ENCODE results near the gene CPNE5.

CPNE5 gene

DNA sequence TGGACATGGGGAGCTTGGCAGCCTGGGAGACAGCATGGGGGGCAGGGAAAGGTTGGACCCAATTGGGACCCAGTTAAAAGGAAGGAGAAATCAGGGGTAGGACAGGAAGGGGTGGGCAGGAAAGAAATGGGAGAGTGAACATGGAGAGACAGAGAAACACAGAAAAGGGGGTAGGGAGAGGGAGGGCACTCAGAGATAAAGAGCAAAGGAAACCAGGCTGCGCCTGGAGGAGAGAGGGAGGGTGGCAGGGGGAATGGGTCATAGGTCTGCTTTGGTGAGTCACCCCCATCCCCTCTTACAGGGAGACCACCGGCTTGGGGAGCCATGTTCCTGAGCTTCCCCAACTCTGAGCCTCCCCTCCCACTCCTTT is 95.0 kb downstream of the CPNE5 start:
- no peak overlapping the region for H3K27ac ChIP-seq
- H3K9me3 ChIP-seq: peaks cover 0 to 7% (median 4%) of the 10 kb centered on the region in 3 donors
- peaks cover 0 to 2% of the 10 kb centered on the region in 2 donors for H3K27me3 ChIP-seq
- no peak for DNase-seq
- TF ChIP-seq, protein P1, sequence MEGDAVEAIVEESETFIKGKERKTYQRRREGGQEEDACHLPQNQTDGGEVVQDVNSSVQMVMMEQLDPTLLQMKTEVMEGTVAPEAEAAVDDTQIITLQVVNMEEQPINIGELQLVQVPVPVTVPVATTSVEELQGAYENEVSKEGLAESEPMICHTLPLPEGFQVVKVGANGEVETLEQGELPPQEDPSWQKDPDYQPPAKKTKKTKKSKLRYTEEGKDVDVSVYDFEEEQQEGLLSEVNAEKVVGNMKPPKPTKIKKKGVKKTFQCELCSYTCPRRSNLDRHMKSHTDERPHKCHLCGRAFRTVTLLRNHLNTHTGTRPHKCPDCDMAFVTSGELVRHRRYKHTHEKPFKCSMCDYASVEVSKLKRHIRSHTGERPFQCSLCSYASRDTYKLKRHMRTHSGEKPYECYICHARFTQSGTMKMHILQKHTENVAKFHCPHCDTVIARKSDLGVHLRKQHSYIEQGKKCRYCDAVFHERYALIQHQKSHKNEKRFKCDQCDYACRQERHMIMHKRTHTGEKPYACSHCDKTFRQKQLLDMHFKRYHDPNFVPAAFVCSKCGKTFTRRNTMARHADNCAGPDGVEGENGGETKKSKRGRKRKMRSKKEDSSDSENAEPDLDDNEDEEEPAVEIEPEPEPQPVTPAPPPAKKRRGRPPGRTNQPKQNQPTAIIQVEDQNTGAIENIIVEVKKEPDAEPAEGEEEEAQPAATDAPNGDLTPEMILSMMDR (IDR thresholded peaks at IDR 0.05): no peak
- H3K4me3 ChIP-seq: no peak overlapping the region
- intact Hi-C loops (cut with DNase I; ENCODE audit: low total_unique reads): loop anchor here (10.0 kb wide), 1 partner anchor 329 kb away; no protein-coding TSS in a partner anchor
- no peaks in the 10 kb centered on the region for H3K4me1 ChIP-seq
- no peaks in the 10 kb centered on the region for H3K36me3 ChIP-seq

DNA sequence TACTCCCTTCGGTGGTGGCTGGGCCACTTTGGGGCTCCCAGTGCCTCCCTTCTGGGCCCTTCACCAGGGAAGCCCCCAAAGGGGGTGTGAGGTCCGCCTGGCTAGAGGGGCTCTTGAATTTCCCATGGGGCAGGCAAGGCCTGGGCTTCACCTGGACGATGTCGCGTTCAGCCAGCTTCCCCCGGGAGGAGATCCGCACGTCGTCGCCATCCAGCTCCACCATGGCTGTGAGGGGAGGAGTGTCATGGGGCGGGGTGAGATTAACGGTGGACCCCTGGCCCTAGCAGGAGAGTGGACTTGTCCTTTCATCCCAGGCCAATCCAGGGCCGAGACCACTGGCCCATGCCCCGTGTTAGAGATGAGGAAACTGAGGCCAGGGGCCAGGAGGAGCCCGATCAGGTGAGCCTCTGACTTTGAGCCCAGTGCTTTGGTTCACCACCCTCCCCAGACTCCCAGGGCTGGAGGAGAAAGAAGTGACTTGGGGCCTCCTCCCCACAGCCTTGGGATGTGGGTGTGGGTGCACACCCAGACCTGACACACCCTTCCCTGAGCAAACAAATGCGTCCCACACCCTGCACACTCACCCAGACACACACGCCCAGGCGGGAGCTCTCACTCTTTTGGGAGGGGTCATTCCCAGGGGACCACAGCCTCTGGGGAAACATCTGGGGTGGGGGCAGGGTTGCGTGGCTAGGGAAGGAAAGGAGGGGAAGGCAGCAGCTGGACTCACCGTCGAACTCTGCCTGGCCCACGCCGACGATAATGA is 95.5 kb downstream of the CPNE5 start:
- no peak for DNase-seq
- Histone ChIP-seq H3K9me3 (peaks cover 0 to 4% (median 2%) of the 10 kb centered on the region in 3 donors), H3K27me3 (peaks cover 0 to 2% of the 10 kb centered on the region in 2 donors), H3K27ac (no peak overlapping the region), H3K4me3 (no peak overlapping the region), H3K4me1 (no peaks in the 10 kb centered on the region), H3K36me3 (no peaks in the 10 kb centered on the region)
- TF ChIP-seq, protein P1 (IDR thresholded peaks at IDR 0.05): no peak
- intact Hi-C loops (cut with DNase I; ENCODE audit: low total_unique reads): loop anchor here (10.0 kb wide), 1 partner anchor 329 kb away; no protein-coding TSS in a partner anchor

DNA sequence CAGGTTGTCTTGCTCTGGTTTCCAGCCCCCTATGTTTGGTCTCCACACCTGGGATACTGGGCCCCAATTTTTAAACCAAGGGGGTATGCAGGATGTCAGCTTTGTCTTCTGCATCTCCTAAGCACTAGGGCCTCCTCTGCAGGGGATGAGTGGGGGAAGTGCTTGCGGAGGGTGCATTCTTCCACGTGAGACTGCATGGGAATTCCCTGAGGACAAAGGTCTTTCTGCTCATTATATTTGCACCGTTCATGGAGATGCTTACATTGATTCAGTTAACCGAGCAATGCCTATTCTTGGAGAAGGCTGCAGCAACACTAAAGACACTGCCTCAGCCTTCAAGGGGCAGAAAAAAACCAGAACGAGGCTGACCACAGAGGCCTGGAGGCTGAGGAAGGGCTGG is 96.2 kb downstream of the CPNE5 start:
- DNase-seq: no peak
- intact Hi-C loops (cut with DNase I; ENCODE audit: low total_unique reads): loop anchor here (10.0 kb wide), 1 partner anchor 328 kb away; no protein-coding TSS in a partner anchor
- H3K27me3 ChIP-seq: peaks cover 0 to 2% of the 10 kb centered on the region in 2 donors
- no peak overlapping the region for H3K27ac ChIP-seq
- H3K9me3 ChIP-seq: no peaks in the 10 kb centered on the region
- H3K36me3 ChIP-seq: no peaks in the 10 kb centered on the region
- TF ChIP-seq, protein P1 (IDR thresholded peaks at IDR 0.05): no peak
- no peak overlapping the region for H3K4me3 ChIP-seq
- no peaks in the 10 kb centered on the region for H3K4me1 ChIP-seq

DNA sequence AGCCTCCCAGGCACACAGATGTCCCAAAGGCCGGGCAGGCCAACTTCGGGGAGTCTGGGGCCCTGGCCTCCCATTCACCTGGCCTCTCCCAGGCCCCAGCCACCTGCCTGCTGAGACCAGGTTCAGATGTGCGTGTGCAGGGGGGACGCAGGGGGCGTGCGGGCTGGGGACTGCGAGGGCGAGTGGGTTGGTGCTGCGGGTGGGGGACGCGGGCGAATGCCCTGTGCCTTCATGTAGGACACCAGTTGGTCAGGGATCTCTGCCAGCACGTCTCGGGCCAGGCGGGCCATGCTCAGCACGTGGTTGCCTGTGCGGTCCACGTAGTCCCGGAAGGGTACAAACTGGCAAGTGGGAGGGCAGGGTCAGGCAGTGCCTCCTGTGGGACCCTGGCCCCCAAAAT is 97.1 kb downstream of the CPNE5 start:
- intact Hi-C loops (cut with DNase I; ENCODE audit: low total_unique reads): loop anchor here (10.0 kb wide), 1 partner anchor 327 kb away; no protein-coding TSS in a partner anchor
- no peak overlapping the region for H3K27ac ChIP-seq
- H3K27me3 ChIP-seq: peaks cover 0 to 2% of the 10 kb centered on the region in 2 donors
- DNase-seq: no peak
- no peaks in the 10 kb centered on the region for H3K36me3 ChIP-seq
- no peak overlapping the region for H3K4me3 ChIP-seq
- no peaks in the 10 kb centered on the region for H3K9me3 ChIP-seq
- TF ChIP-seq, protein P1 (IDR thresholded peaks at IDR 0.05): no peak
- H3K4me1 ChIP-seq: no peaks in the 10 kb centered on the region

DNA sequence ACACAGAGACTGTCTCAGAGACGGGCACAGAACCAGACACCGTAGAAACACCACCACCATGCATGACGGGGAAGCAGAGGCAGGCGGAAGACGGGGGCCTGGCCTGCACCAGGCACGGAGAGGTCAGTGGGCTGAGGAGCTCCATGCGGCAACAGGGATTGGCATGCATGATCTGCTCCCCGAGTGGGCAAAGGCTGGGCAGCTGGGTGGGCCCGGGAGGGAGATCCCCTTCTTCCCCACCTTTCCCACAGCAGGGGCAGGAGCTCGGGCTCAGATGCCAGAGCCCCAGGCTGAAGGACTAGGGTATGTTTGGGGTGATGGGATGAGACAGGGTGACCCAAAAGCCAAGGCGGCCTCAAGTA is 98.4 kb downstream of the CPNE5 start:
- no peaks in the 10 kb centered on the region for H3K9me3 ChIP-seq
- intact Hi-C loops (cut with DNase I; ENCODE audit: low total_unique reads): loop anchor here (10.0 kb wide), 1 partner anchor 326 kb away; no protein-coding TSS in a partner anchor
- DNase-seq: no peak
- peaks cover 0 to 6% (median 3%) of the 10 kb centered on the region in 4 donors for H3K4me1 ChIP-seq
- H3K27me3 ChIP-seq: peaks cover 0 to 2% of the 10 kb centered on the region in 2 donors
- H3K4me3 ChIP-seq: no peak overlapping the region
- no peaks in the 10 kb centered on the region for H3K36me3 ChIP-seq
- TF ChIP-seq, protein P1 (IDR thresholded peaks at IDR 0.05): no peak
- no peak overlapping the region for H3K27ac ChIP-seq

Data from tibial artery (tissue), 4 donors.